Measurements from ENCODE around the gene ASB15.

Gene ASB15

GRCh38 chr7:123649964-123650363 lies 48.3 kb downstream of the ASB15 start:
- in situ Hi-C loops (cut with HindIII; ENCODE audit: low pct_unique_long_range_greater_than_20kb, low sequenced_read_pairs): no loop called here
- DNase-seq (ENCODE audit: low read depth in 1 of 2, low spot score in 1 of 2): no peak
- TF ChIP-seq JUND (IDR thresholded peaks at IDR 0.05; ENCODE audit: low read depth): no peak

- in situ Hi-C loops (cut with HindIII; ENCODE audit: low pct_unique_long_range_greater_than_20kb, low sequenced_read_pairs): no loop called here
- no peak for DNase-seq (ENCODE audit: low read depth in 1 of 2, low spot score in 1 of 2)
- no peak for TF ChIP-seq JUND (IDR thresholded peaks at IDR 0.05; ENCODE audit: low read depth)
These were observed 49.0 kb downstream of the ASB15 start for GRCh38 chr7:123650595-123650994.

GRCh38 chr7:123652406-123652805 lies 50.8 kb downstream of the ASB15 start:
- in situ Hi-C loops (cut with HindIII; ENCODE audit: low pct_unique_long_range_greater_than_20kb, low sequenced_read_pairs): no loop called here
- TF ChIP-seq JUND (IDR thresholded peaks at IDR 0.05; ENCODE audit: low read depth): no peak
- no peak for DNase-seq (ENCODE audit: low read depth in 1 of 2, low spot score in 1 of 2)

GRCh38 chr7:123653162-123653561 lies 51.5 kb downstream of the ASB15 start:
- in situ Hi-C loops (cut with HindIII; ENCODE audit: low pct_unique_long_range_greater_than_20kb, low sequenced_read_pairs): no loop called here
- no peak for TF ChIP-seq JUND (IDR thresholded peaks at IDR 0.05; ENCODE audit: low read depth)
- DNase-seq (ENCODE audit: low read depth in 1 of 2, low spot score in 1 of 2): no peak

- no peak for TF ChIP-seq JUND (IDR thresholded peaks at IDR 0.05; ENCODE audit: low read depth)
- no peak for DNase-seq (ENCODE audit: low read depth in 1 of 2, low spot score in 1 of 2)
- in situ Hi-C loops (cut with HindIII; ENCODE audit: low pct_unique_long_range_greater_than_20kb, low sequenced_read_pairs): no loop called here
These were observed 54.0 kb downstream of the ASB15 start, which contains the start of gene LMOD2 for GRCh38 chr7:123655614-123656013. TSS of gene LMOD2 (plus strand) at chr7:123655866. CDS start at chr7:123655964, 98 bp downstream.

- TF ChIP-seq JUND (IDR thresholded peaks at IDR 0.05; ENCODE audit: low read depth): no peak
- no peak for DNase-seq (ENCODE audit: low read depth in 1 of 2, low spot score in 1 of 2)
- in situ Hi-C loops (cut with HindIII; ENCODE audit: low pct_unique_long_range_greater_than_20kb, low sequenced_read_pairs): no loop called here
These were observed 55.1 kb downstream of the ASB15 start for GRCh38 chr7:123656544-123657303.

GRCh38 chr7:123657304-123657685 lies 55.7 kb downstream of the ASB15 start:
- in situ Hi-C loops (cut with HindIII; ENCODE audit: low pct_unique_long_range_greater_than_20kb, low sequenced_read_pairs): no loop called here
- DNase-seq (ENCODE audit: low read depth in 1 of 2, low spot score in 1 of 2): no peak
- TF ChIP-seq JUND (IDR thresholded peaks at IDR 0.05; ENCODE audit: low read depth): no peak

- DNase-seq (ENCODE audit: low read depth in 1 of 2, low spot score in 1 of 2): no peak
- in situ Hi-C loops (cut with HindIII; ENCODE audit: low pct_unique_long_range_greater_than_20kb, low sequenced_read_pairs): no loop called here
- TF ChIP-seq JUND (IDR thresholded peaks at IDR 0.05; ENCODE audit: low read depth): no peak
These were observed 56.4 kb downstream of the ASB15 start for GRCh38 chr7:123658023-123658422.

- DNase-seq (ENCODE audit: low read depth in 1 of 2, low spot score in 1 of 2): no peak
- in situ Hi-C loops (cut with HindIII; ENCODE audit: low pct_unique_long_range_greater_than_20kb, low sequenced_read_pairs): no loop called here
- no peak for TF ChIP-seq JUND (IDR thresholded peaks at IDR 0.05; ENCODE audit: low read depth)
These were observed 59.1 kb downstream of the ASB15 start for GRCh38 chr7:123660514-123661354.

GRCh38 chr7:123661765-123662164 lies 60.1 kb downstream of the ASB15 start:
- in situ Hi-C loops (cut with HindIII; ENCODE audit: low pct_unique_long_range_greater_than_20kb, low sequenced_read_pairs): no loop called here
- DNase-seq (ENCODE audit: low read depth in 1 of 2, low spot score in 1 of 2): no peak
- TF ChIP-seq JUND (IDR thresholded peaks at IDR 0.05; ENCODE audit: low read depth): no peak

GRCh38 chr7:123662293-123662692 lies 60.7 kb downstream of the ASB15 start:
- in situ Hi-C loops (cut with HindIII; ENCODE audit: low pct_unique_long_range_greater_than_20kb, low sequenced_read_pairs): no loop called here
- TF ChIP-seq JUND (IDR thresholded peaks at IDR 0.05; ENCODE audit: low read depth): no peak
- no peak for DNase-seq (ENCODE audit: low read depth in 1 of 2, low spot score in 1 of 2)

GRCh38 chr7:123662755-123663154 lies 61.1 kb downstream of the ASB15 start:
- in situ Hi-C loops (cut with HindIII; ENCODE audit: low pct_unique_long_range_greater_than_20kb, low sequenced_read_pairs): no loop called here

GRCh38 chr7:123663200-123663599 lies 61.6 kb downstream of the ASB15 start:
- in situ Hi-C loops (cut with HindIII; ENCODE audit: low pct_unique_long_range_greater_than_20kb, low sequenced_read_pairs): no loop called here
- DNase-seq (ENCODE audit: low read depth in 1 of 2, low spot score in 1 of 2): no peak
- TF ChIP-seq JUND (IDR thresholded peaks at IDR 0.05; ENCODE audit: low read depth): no peak

More at GRCh38 chr7:123662755-123663154, 61.1 kb downstream of the ASB15 start:
- no peak for DNase-seq (ENCODE audit: low read depth in 1 of 2, low spot score in 1 of 2)
- no peak for TF ChIP-seq JUND (IDR thresholded peaks at IDR 0.05; ENCODE audit: low read depth)
